ENCODE results near the gene PTPRD.

DNA sequence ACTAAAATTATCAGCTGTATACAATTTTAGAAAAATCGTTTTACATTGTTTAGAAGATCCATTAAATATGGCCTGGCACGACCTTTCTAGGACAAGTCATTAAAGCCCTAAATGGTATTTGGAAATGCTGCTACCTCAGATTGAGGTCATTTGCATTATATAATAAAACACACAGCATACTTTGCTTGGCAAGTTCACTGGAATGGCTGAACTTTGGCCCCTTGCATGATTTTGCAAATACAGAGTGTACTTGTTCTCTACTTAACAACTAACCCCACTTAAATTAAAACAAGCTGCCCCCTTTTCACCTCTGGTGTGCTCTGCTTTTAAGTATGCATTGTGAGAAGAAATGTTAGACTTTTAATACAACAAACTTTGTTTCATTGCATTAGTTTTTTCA, 860.1 kb downstream of the PTPRD start:
- TF ChIP-seq POLR2AphosphoS5 (IDR thresholded peaks at IDR 0.05; ENCODE audit: low read depth, low read length) (no peak), TAF1 (IDR thresholded peaks at IDR 0.05; ENCODE audit: borderline replicate concordance, insufficient read depth, low read length) (no peak), REST (IDR thresholded peaks at IDR 0.05; ENCODE audit: insufficient read depth in 1 of 2, low read depth in 2 of 2, low read length in 2 of 2) (no peak), SIN3A (IDR thresholded peaks at IDR 0.05; ENCODE audit: borderline replicate concordance, insufficient read depth, low read length) (no peak), FOXP2 (optimal IDR thresholded peaks at IDR 0.05; ENCODE audit: borderline replicate concordance, extremely low read depth, extremely low read length, insufficient read depth) (no peak)

All from PFSK-1 (cell line).